T-helper 1 cell treated with Interleukin-12 subunit alpha and Interleukin-12 subunit beta and Interleukin-4 antibody, amounts not matched to agents 30 μg/mL and 1 μg/mL, for 36 hours (primary cell): ENCODE data around the gene MYCN.

Experiments
- H3K27ac Mint-ChIP-seq: one replicate; pipeline ENCODE4 v1.8.0; 2021; ENCODE audit warnings: mild to moderate bottlenecking, mixed read lengths
- H3K27me3 Mint-ChIP-seq: one replicate; pipeline ENCODE4 v1.8.0; 2021; ENCODE audit warnings: low read depth, mixed read lengths
- H3K36me3 Mint-ChIP-seq: one replicate; pipeline ENCODE4 v1.8.0; 2021; ENCODE audit warnings: low read depth, mixed read lengths
- H3K4me1 Mint-ChIP-seq: one replicate; pipeline ENCODE4 v1.8.0; 2021; ENCODE audit warnings: low read depth, mixed read lengths
- H3K4me3 Mint-ChIP-seq: one replicate; pipeline ENCODE4 v1.8.0; 2021; ENCODE audit warnings: mild to moderate bottlenecking, moderate library complexity, mixed read lengths
- H3K9me3 Mint-ChIP-seq: one replicate; pipeline ENCODE4 v1.8.0; 2021; ENCODE audit warnings: mixed read lengths

The MYCN gene

DNA sequence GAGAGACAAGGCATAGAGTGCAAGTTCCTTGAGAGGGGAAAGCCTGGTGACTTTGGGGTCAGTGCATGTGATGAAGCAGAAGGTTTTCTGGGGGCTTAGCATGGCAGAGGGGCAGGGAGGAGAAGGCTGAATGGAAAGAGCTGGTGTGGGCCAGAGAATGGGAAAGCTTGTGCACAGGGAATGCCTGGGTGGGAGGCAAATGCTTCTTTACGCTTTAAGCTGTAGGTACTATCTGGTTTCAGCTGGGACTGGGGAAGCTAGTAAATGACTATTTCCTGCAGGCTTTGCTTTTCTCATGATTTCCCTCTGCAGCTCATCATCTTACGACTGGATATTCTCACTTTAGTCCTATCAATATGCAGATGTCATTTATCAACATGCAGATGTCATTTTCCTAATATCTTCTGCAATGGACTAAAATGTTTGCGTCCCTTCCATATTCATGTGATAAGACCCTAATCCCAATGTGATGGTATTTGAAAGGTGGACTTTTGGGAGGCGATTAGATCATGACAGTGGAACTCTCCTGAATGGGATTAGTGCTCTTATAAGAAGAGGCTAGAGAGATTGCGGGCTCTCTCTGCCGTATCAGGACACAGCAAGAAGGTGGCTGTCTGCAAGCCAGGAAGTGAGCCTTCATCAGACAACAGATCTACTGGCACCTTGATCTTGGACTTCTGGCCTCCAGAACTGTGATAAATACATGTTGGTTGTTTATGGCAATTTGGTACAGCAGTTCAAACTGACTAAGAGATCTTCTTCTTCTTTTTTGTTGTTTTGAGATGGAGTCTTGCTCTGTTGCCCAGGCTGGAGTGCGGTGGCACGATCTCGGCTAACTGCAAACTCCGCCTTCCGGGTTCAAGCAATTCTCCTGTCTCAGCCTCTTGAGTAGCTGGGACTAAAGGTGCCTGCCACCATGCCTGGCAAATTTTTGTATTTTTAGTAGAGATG, 50.1 kb downstream of the MYCN start:
- Mint-ChIP-seq H3K4me1 (no peaks in the 10 kb centered on the region), H3K9me3 (no peaks in the 10 kb centered on the region), H3K4me3 (no peak overlapping the region), H3K36me3 (no peaks in the 10 kb centered on the region), H3K27me3 (no peaks in the 10 kb centered on the region), H3K27ac (no peak overlapping the region)

DNA sequence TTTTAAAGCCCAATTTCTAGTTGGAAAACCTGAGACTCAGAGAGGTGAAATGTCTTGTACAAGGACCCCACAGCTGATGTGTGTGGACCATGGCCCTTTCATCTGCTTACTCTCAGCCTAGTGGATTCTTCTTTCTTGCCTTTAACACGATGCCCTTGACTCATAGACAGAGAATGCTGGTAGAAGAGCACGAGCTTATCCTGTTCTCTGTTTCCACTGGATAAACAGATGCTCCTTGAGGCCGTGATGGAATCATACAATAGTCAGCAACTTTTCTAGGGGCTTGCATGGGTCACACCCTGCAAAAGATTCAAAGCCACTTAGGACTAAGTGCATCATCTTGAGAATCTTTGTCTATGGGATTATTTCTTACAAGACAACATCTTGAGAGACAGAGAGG, 50.9 kb downstream of the MYCN start:
- Mint-ChIP-seq H3K9me3 (no peaks in the 10 kb centered on the region), H3K27me3 (no peaks in the 10 kb centered on the region), H3K4me1 (no peaks in the 10 kb centered on the region), H3K27ac (no peak overlapping the region), H3K4me3 (no peak overlapping the region), H3K36me3 (no peaks in the 10 kb centered on the region)

DNA sequence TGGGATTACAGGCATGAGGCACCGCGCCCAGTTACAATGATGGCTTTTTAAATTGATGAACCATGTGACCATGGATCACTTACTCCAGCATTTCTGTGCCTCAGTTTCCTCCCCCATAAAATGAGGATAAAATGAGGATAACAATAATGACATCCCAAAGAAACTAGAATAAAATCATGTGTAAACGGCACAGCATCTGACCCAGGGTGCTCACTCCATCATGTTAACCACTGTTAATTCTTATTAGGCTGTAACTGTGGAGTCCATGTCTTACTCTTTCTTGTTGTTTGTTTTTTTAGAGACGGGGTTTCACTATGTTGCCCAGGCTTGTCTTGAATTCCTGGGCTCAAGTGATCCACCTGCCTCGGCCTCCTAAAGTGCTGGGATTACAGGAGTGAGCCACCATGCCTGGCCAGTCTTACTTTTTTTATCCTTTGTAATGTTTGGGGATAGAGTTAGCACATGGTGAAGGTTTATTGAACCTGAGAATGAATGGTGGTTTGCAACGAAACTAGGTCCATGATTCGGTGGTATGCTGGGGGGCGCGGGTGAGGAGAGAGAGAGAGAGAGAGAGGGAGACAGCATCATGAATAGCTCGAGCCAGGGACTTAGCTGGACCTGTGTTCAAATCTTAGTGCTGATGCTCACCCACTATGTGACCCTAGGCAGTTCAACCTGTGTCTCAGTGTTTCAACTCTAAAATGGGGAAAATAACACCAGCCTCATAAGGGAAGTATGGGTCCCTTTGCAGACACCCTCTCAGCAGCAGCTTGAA, 52.3 kb downstream of the MYCN start:
- no peaks in the 10 kb centered on the region for H3K36me3 Mint-ChIP-seq
- H3K4me1 Mint-ChIP-seq = no peaks in the 10 kb centered on the region
- H3K4me3 Mint-ChIP-seq = no peak overlapping the region
- no peaks in the 10 kb centered on the region for H3K27me3 Mint-ChIP-seq
- H3K27ac Mint-ChIP-seq = no peak overlapping the region
- no peaks in the 10 kb centered on the region for H3K9me3 Mint-ChIP-seq

DNA sequence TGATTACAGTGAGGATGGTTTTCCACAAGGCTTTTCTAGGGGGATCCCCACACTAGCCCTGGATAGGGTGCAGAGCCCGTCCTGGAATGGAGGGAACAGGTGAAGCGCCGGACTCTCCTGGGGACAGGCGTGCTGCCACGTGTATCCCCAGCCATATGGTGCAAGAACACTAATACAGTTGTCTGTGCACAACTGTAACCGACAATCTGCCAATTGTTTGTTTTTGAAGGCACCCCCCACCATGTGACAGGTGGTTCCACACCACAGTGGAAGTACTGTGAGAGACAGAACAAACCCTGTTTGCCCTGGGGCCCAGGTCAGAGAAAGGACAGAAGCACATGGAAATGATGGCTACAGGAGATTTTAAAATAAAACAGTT, 52.9 kb downstream of the MYCN start:
- Mint-ChIP-seq H3K9me3 (no peaks in the 10 kb centered on the region), H3K4me1 (no peaks in the 10 kb centered on the region), H3K27me3 (no peaks in the 10 kb centered on the region), H3K36me3 (no peaks in the 10 kb centered on the region), H3K4me3 (no peak overlapping the region), H3K27ac (no peak overlapping the region)

DNA sequence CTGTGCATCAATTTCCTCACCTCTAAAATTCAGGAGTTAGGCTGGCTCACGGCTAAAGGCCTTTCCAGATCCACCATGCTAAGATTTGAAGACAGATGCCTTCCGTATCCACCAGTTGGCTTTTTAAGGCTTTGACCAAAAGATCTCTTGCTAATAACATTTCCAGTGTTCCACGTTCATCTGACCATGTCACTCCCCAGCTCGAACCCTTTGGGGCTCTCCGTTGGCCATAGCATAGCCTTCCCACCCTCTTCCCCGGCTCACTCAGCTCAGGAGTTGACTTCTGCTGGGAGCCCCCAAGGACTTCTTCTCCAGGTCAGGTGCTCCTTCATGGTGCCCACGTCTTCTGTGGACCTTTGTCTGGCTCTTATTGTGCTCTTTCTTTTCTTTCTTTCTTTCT, 53.3 kb downstream of the MYCN start:
- Mint-ChIP-seq H3K27ac (no peak overlapping the region), H3K27me3 (no peaks in the 10 kb centered on the region), H3K9me3 (no peaks in the 10 kb centered on the region), H3K4me1 (no peaks in the 10 kb centered on the region), H3K4me3 (no peak overlapping the region), H3K36me3 (no peaks in the 10 kb centered on the region)

DNA sequence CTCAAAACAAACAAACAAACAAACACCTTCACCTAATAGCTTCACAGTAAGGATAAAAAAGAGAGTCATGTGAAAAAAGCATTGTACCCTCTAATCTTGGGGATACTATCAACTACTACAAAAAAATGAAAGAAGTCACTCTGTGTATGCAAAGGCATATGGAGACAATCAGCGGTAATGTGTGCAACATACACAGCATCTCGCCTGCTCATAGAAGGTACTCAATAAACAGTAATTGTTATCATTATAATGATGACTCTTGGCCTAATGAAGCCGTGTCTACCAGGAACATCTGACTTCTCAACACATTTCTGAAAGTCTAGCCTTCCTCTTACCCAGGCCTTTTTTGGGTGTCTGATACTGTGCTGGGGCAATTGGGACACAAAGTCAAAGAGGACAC, 55.3 kb downstream of the MYCN start:
- Mint-ChIP-seq H3K4me3 (no peak overlapping the region), H3K27me3 (no peaks in the 10 kb centered on the region), H3K9me3 (no peaks in the 10 kb centered on the region), H3K27ac (no peak overlapping the region), H3K4me1 (no peaks in the 10 kb centered on the region), H3K36me3 (no peaks in the 10 kb centered on the region)
